Glomerular endothelial cell (primary cell): ENCODE data around the gene OR13C4. TPM values are rescaled to one million over a fixed set of nuclear protein-coding genes. Genes with fewer than 3 reads are reported as not detected.

ENCODE experiments used
- total RNA-seq: library from RNA; depleted of rRNA; stranded (reverse); fragments of >200 nt; gene quantifications from 2 replicates; pipeline ENCODE4 v1.2.3, GENCODE V29; 2015

OR13C4 gene
- total RNA-seq, 1 donor from 2014 or later = not detected

Other genes starting within 250 kb of the OR13C4 start
- gene OR13F1, start 22.9 kb downstream of the OR13C4 start, total RNA-seq = not detected in 2 replicates
- not detected in 2 replicates for gene OR13C3, start 9.6 kb upstream of the OR13C4 start, total RNA-seq
- gene OR13C8, start 42.0 kb upstream of the OR13C4 start, total RNA-seq = not detected in 2 replicates
- gene OR13C5, start 72.2 kb upstream of the OR13C4 start, total RNA-seq = not detected in 2 replicates
- gene OR13C2, start 78.4 kb upstream of the OR13C4 start, total RNA-seq = not detected in 2 replicates
- gene OR13C9, start 91.0 kb upstream of the OR13C4 start, total RNA-seq = not detected in 2 replicates
- gene OR13D1, start 167.3 kb upstream of the OR13C4 start, total RNA-seq = not detected in 2 replicates
- 47.0 and 55.4 TPM in 2 replicates for gene NIPSNAP3A, start 220.5 kb upstream of the OR13C4 start, total RNA-seq
- gene NIPSNAP3B, start 236.9 kb upstream of the OR13C4 start, total RNA-seq = 0.41 and 0.44 TPM in 2 replicates